ENCODE data around the gene LHX4. TPM values are rescaled to one million over a fixed set of nuclear protein-coding genes. Genes with fewer than 3 reads are reported as not detected.

The LHX4 gene
- total RNA-seq, 4 donors from 2014 or later, result 0.08 to 1.2 (median 0.31) TPM

- 73% methylated on average over 7 of the region's 7 CpGs for WGBS
- DNase-seq (ENCODE audit: low spot score in 2 of 2), result no peak
- no peaks in the 10 kb centered on the region for H3K36me3 ChIP-seq
- H3K27ac ChIP-seq, result no peak overlapping the region
- TF ChIP-seq POLR2AphosphoS5 (IDR thresholded peaks at IDR 0.05) (no peak), EP300 (IDR thresholded peaks at IDR 0.05) (no peak), CTCF (IDR thresholded peaks at IDR 0.05) (no peak)
- H3K9me3 ChIP-seq, result no peaks in the 10 kb centered on the region
- no peak overlapping the region for H3K4me3 ChIP-seq
- H3K4me1 ChIP-seq, result no peaks in the 10 kb centered on the region
- peaks cover 59% of the 10 kb centered on the region for H3K27me3 ChIP-seq
Observed at GRCh38 chr1:180261524-180262155, 31.6 kb downstream of the LHX4 start.

- DNase-seq (ENCODE audit: low spot score in 2 of 2), result peak in 1 of 2 donors; percentile 59
- H3K27me3 ChIP-seq, result peaks cover 48% of the 10 kb centered on the region
- no peak overlapping the region for H3K27ac ChIP-seq
- no peaks in the 10 kb centered on the region for H3K9me3 ChIP-seq
- no peak overlapping the region for H3K4me3 ChIP-seq
- WGBS, result 72% methylated on average over 10 of the region's 12 CpGs
- H3K36me3 ChIP-seq, result no peaks in the 10 kb centered on the region
- TF ChIP-seq POLR2AphosphoS5 (IDR thresholded peaks at IDR 0.05), result no peak
- no peaks in the 10 kb centered on the region for H3K4me1 ChIP-seq
Observed at GRCh38 chr1:180262628-180263488, 32.8 kb downstream of the LHX4 start.

- DNase-seq (ENCODE audit: low spot score in 2 of 2), result peak in 1 of 2 donors; percentile 29
- 68% methylated on average over 2 of the region's 2 CpGs for WGBS
- H3K27ac ChIP-seq, result no peak overlapping the region
Observed at GRCh38 chr1:180264595-180264994, 34.5 kb downstream of the LHX4 start.

GRCh38 chr1:180265201-180265600 lies 35.1 kb downstream of the LHX4 start:
- H3K9me3 ChIP-seq, result no peaks in the 10 kb centered on the region
- no peak overlapping the region for H3K4me3 ChIP-seq
- no peaks in the 10 kb centered on the region for H3K4me1 ChIP-seq
- WGBS, result 76% methylated on average over 9 of the region's 9 CpGs
- H3K27ac ChIP-seq, result no peak overlapping the region
- TF ChIP-seq EP300 (IDR thresholded peaks at IDR 0.05) (no peak), CTCF (IDR thresholded peaks at IDR 0.05) (no peak)
- H3K36me3 ChIP-seq, result no peaks in the 10 kb centered on the region
- H3K27me3 ChIP-seq, result peaks cover 25% of the 10 kb centered on the region
- peak in 1 of 2 donors; percentile 50 for DNase-seq (ENCODE audit: low spot score in 2 of 2)

More at GRCh38 chr1:180264595-180264994, 34.5 kb downstream of the LHX4 start:
- H3K27me3 ChIP-seq, result peaks cover 31% of the 10 kb centered on the region
- TF ChIP-seq POLR2A (IDR thresholded peaks at IDR 0.05) (no peak), POLR2AphosphoS5 (IDR thresholded peaks at IDR 0.05) (no peak), CTCF (IDR thresholded peaks at IDR 0.05) (no peak), EP300 (IDR thresholded peaks at IDR 0.05) (no peak)
- H3K4me3 ChIP-seq, result no peak overlapping the region
- no peaks in the 10 kb centered on the region for H3K36me3 ChIP-seq
- H3K4me1 ChIP-seq, result no peaks in the 10 kb centered on the region
- H3K9me3 ChIP-seq, result no peaks in the 10 kb centered on the region

- Histone ChIP-seq H3K4me1 (no peaks in the 10 kb centered on the region), H3K36me3 (no peaks in the 10 kb centered on the region), H3K4me3 (no peak overlapping the region), H3K27ac (no peak overlapping the region), H3K27me3 (peaks cover 18% of the 10 kb centered on the region), H3K9me3 (no peaks in the 10 kb centered on the region)
- TF ChIP-seq POLR2A (IDR thresholded peaks at IDR 0.05) (no peak), CTCF (IDR thresholded peaks at IDR 0.05) (no peak), EP300 (IDR thresholded peaks at IDR 0.05) (no peak), POLR2AphosphoS5 (IDR thresholded peaks at IDR 0.05) (no peak)
- no peak for DNase-seq (ENCODE audit: low spot score in 2 of 2)
- 65% methylated on average over 4 of the region's 4 CpGs for WGBS
Observed at GRCh38 chr1:180265871-180266270, 35.8 kb downstream of the LHX4 start.

Data from suprapubic skin (tissue), 4 donors.